Mammary epithelial cell (primary cell): ENCODE results near the gene XPR1.

Experiments used
- CTCF ChIP-seq, 2 donors: IDR thresholded peaks in 1 of 2; conservative IDR thresholded peaks in 1 of 2; 2 replicates each; pipeline ENCODE4 v1.5.1; 2011 to 2012; ENCODE audit warnings: inconsistent platforms in 2 of 2, low read length in 2 of 2, mild to moderate bottlenecking in 2 of 2, control low read depth in 1 of 2, low read depth in 1 of 2; ENCODE audit not compliant: insufficient read depth in 1 of 2; ENCODE audit errors: extremely low read depth in 1 of 2
- EZH2 ChIP-seq: IDR thresholded peaks from 2 replicates; pipeline ENCODE4 v1.6.1; 2012; ENCODE audit warnings: low read length, inconsistent platforms, borderline replicate concordance

GRCh38 chr1:180743868-180744267, 112.0 kb downstream of the XPR1 start:
- TF ChIP-seq CTCF (conservative IDR thresholded peaks at IDR 0.05 in 1 of 2, IDR thresholded peaks at IDR 0.05 in 1 of 2; ENCODE audit: extremely low read depth in 1 of 2, insufficient read depth in 1 of 2, low read depth in 1 of 2, low read length in 2 of 2) (no peak), EZH2 (no peak)
